ENCODE measurements around the gene TBX20. TPM values are rescaled to one million over a fixed set of nuclear protein-coding genes. Genes with fewer than 3 reads are reported as not detected.

TBX20 gene
- total and polyA plus RNA-seq, 9 of the 15 experiments (the other 6 are each of a cell fraction or from before 2014, with no cell fraction given): not detected

GRCh38 chr7:35289376-35289775 lies 35.5 kb upstream of the TBX20 start:
- 0% methylated on average over 6 of the region's 6 CpGs for WGBS (ENCODE audit: insufficient coverage, low coverage, missing lambda C conversion rate)
- intact Hi-C loops (cut with micrococcal nuclease) (no loop called here), in situ Hi-C loops (cut with MboI) (no loop called here)
- Histone ChIP-seq H3K27me3 (ENCODE audit: control insufficient read depth in 2 of 2, insufficient read depth in 2 of 2, low read length in 2 of 2) (no peaks in the 10 kb centered on the region; a peak in 1 of 5 replicates), H3K4me1 (replicated peaks in 1 of 2; ENCODE audit: control insufficient read depth in 2 of 2, insufficient read depth in 2 of 2, low read length in 2 of 2) (no peaks in the 10 kb centered on the region), H3K4me3 (no peak overlapping the region), H3K9ac (ENCODE audit: insufficient read depth in 1 of 2, low read depth in 2 of 2, low read length in 2 of 2) (no peak overlapping the region), H3K9me1 (ENCODE audit: control insufficient read depth, insufficient read depth, low read length) (no peaks in the 10 kb centered on the region), H3K9me3 (replicated peaks; ENCODE audit: control insufficient read depth, insufficient read depth, low read depth, low read length) (no peaks in the 10 kb centered on the region), H2AFZ (ENCODE audit: low read depth, low read length) (no peak overlapping the region), H3K36me3 (ENCODE audit: control insufficient read depth, insufficient read depth, low read length) (no peaks in the 10 kb centered on the region), H3K27ac (ENCODE audit: extremely low read depth, low read depth, low read length) (no peak overlapping the region), H4K20me1 (replicated peaks; ENCODE audit: control insufficient read depth, insufficient read depth, low read length) (no peaks in the 10 kb centered on the region), H3K79me2 (ENCODE audit: control insufficient read depth, insufficient read depth, low read length) (no peaks in the 10 kb centered on the region), H3K4me2 (ENCODE audit: insufficient read depth, low read length) (no peak overlapping the region)
- POLR2A ChIA-PET: no interaction called here
- ATAC-seq: no peak
- DNase-seq (ENCODE audit: extremely low read depth in 1 of 4, low spot score in 3 of 4): no peak
- no peak for FAIRE-seq
- CTCF ChIA-PET (ENCODE audit: low intra/inter-chr PET ratio): no interaction called here
- no TSS peak for BruUV-seq (replicated peaks)
- TF ChIP-seq ATF3 (IDR thresholded peaks at IDR 0.05) (no peak), ATF3 (CRISPR knock-in tag; conservative IDR thresholded peaks at IDR 0.05) (no peak)

GRCh38 chr7:35286986-35287385 lies 33.1 kb upstream of the TBX20 start:
- ChIA-PET CTCF (ENCODE audit: low intra/inter-chr PET ratio) (no interaction called here), POLR2A (no interaction called here)
- no peaks in the 10 kb centered on the region for H3K9me1 ChIP-seq (ENCODE audit: control insufficient read depth, insufficient read depth, low read length)
- ATAC-seq: no peak
- no peaks in the 10 kb centered on the region for H3K36me3 ChIP-seq (ENCODE audit: control insufficient read depth, insufficient read depth, low read length)
- in situ Hi-C loops (cut with MboI): no loop called here
- H3K27ac ChIP-seq (ENCODE audit: extremely low read depth, low read depth, low read length): no peak overlapping the region
- H3K9me3 ChIP-seq (replicated peaks; ENCODE audit: control insufficient read depth, insufficient read depth, low read depth, low read length): no peaks in the 10 kb centered on the region
- BruUV-seq (replicated peaks): no TSS peak
- intact Hi-C loops (cut with micrococcal nuclease): no loop called here
- H3K79me2 ChIP-seq (ENCODE audit: control insufficient read depth, insufficient read depth, low read length): no peaks in the 10 kb centered on the region
- no peaks in the 10 kb centered on the region for H4K20me1 ChIP-seq (replicated peaks; ENCODE audit: control insufficient read depth, insufficient read depth, low read length)
- no peak for DNase-seq (ENCODE audit: extremely low read depth in 1 of 4, low spot score in 3 of 4)
- no peaks in the 10 kb centered on the region for H3K4me1 ChIP-seq (replicated peaks in 1 of 2; ENCODE audit: control insufficient read depth in 2 of 2, insufficient read depth in 2 of 2, low read length in 2 of 2)
- no peak overlapping the region for H3K4me3 ChIP-seq
- 0% methylated on average over 3 of the region's 3 CpGs for WGBS (ENCODE audit: insufficient coverage, low coverage, missing lambda C conversion rate)
- H2AFZ ChIP-seq (ENCODE audit: low read depth, low read length): no peak overlapping the region
- H3K4me2 ChIP-seq (ENCODE audit: insufficient read depth, low read length): no peak overlapping the region
- no peaks in the 10 kb centered on the region; a peak in 1 of 5 replicates for H3K27me3 ChIP-seq (ENCODE audit: control insufficient read depth in 2 of 2, insufficient read depth in 2 of 2, low read length in 2 of 2)
- TF ChIP-seq SIX5 (IDR thresholded peaks at IDR 0.05; ENCODE audit: borderline replicate concordance in 1 of 2, insufficient read depth in 1 of 2, low read depth in 1 of 2, low read length in 2 of 2): no peak
- TF ChIP-seq KDM4B (IDR thresholded peaks at IDR 0.05; ENCODE audit: borderline replicate concordance in 2 of 2, low read depth in 1 of 2): no peak
- TF ChIP-seq ZNF76 (CRISPR knock-in tag; IDR thresholded peaks at IDR 0.05; ENCODE audit: borderline replicate concordance): no peak
- no peak for TF ChIP-seq CREM (IDR thresholded peaks at IDR 0.05; ENCODE audit: low read depth)
- no peak for TF ChIP-seq SMAD4 (CRISPR knock-in tag; conservative IDR thresholded peaks at IDR 0.05)
- TF ChIP-seq ZNF511 (CRISPR knock-in tag; IDR thresholded peaks at IDR 0.05): no peak
- no peak for TF ChIP-seq ZNF224 (CRISPR knock-in tag; IDR thresholded peaks at IDR 0.05)
- TF ChIP-seq KAT8 (IDR thresholded peaks at IDR 0.05; ENCODE audit: low read depth): no peak
- TF ChIP-seq ZNF316 (IDR thresholded peaks at IDR 0.05): no peak
- TF ChIP-seq GTF2A2 (tag; IDR thresholded peaks at IDR 0.05): no peak
- no peak overlapping the region for H3K9ac ChIP-seq (ENCODE audit: insufficient read depth in 1 of 2, low read depth in 2 of 2, low read length in 2 of 2)
- FAIRE-seq: no peak

Measured in K562 (cell line).